Tongue (tissue), 2 donors: Measurements from ENCODE around the gene S100A13. TPM values are rescaled to one million over a fixed set of nuclear protein-coding genes. Genes with fewer than 3 reads are reported as not detected.
A peak's percentile ranks its signal among the peaks of the same experiment; 100 is the strongest.

ENCODE experiments used
- DNase-seq: peaks from one replicate; pipeline ENCODE4 v3.0.0-alpha.2; 2015
- total RNA-seq: library from RNA; depleted of rRNA; stranded (reverse); fragments of >200 nt; gene quantifications from one replicate; pipeline ENCODE4 v1.2.3, GENCODE V29; 2014

The S100A13 gene
- total RNA-seq, 1 donor from 2014 or later = 42.5 TPM

- DNase-seq = no peak
These were observed 815 bp downstream of the S100A13 start for GRCh38 chr1:153626477-153626903.

- no peak for DNase-seq
These were observed 2.2 kb downstream of the S100A13 start for GRCh38 chr1:153624965-153625611.

GRCh38 chr1:153623101-153623500 lies 4.2 kb downstream of the S100A13 start:
- DNase-seq = no peak

- DNase-seq = no peak
These were observed 8.1 kb downstream of the S100A13 start for GRCh38 chr1:153619171-153619570.

- DNase-seq = peak; percentile 76
These were observed 9.6 kb downstream of the S100A13 start for GRCh38 chr1:153617663-153618062.

- peak; percentile 45 for DNase-seq
These were observed 10.4 kb downstream of the S100A13 start for GRCh38 chr1:153616917-153617311.

GRCh38 chr1:153616144-153616916 lies 11.0 kb downstream of the S100A13 start, which contains the start of gene S100A14:
TSS of gene S100A14 (minus strand) at chr1:153616325. CDS start at chr1:153615858, 467 bp downstream.
- DNase-seq = peak; percentile 53

- no peak for DNase-seq
These were observed 11.9 kb downstream of the S100A13 start for GRCh38 chr1:153615406-153615805.

- no peak for DNase-seq
These were observed 12.4 kb downstream of the S100A13 start for GRCh38 chr1:153614906-153615305.

GRCh38 chr1:153614189-153614900 lies 13.0 kb downstream of the S100A13 start:
- DNase-seq = no peak

GRCh38 chr1:153613406-153613805 lies 13.9 kb downstream of the S100A13 start:
- no peak for DNase-seq

GRCh38 chr1:153612755-153613331 lies 14.5 kb downstream of the S100A13 start, which contains the start of gene S100A16:
TSS of gene S100A16 (minus strand) at chr1:153613137. CDS start at chr1:153608151, 4,986 bp downstream.
- peak; percentile 79 for DNase-seq

- peak; percentile 52 for DNase-seq
These were observed 15.1 kb downstream of the S100A13 start for GRCh38 chr1:153612111-153612754.

GRCh38 chr1:153611356-153611755 lies 15.9 kb downstream of the S100A13 start:
- no peak for DNase-seq

GRCh38 chr1:153610811-153611301 lies 16.4 kb downstream of the S100A13 start:
- DNase-seq = no peak

GRCh38 chr1:153610334-153610733 lies 17.0 kb downstream of the S100A13 start:
- no peak for DNase-seq

GRCh38 chr1:153609585-153609907 lies 17.8 kb downstream of the S100A13 start:
- DNase-seq = no peak

GRCh38 chr1:153608742-153609584 lies 18.3 kb downstream of the S100A13 start:
- peak; percentile 41 for DNase-seq

- DNase-seq = no peak
These were observed 19.1 kb downstream of the S100A13 start for GRCh38 chr1:153608089-153608682.

- DNase-seq = no peak
These were observed 19.9 kb downstream of the S100A13 start for GRCh38 chr1:153607381-153607780.
